ENCODE measurements around the gene ARHGAP8. TPM values are rescaled to one million over a fixed set of nuclear protein-coding genes. Genes with fewer than 3 reads are reported as not detected.

ARHGAP8 gene
- total and polyA plus RNA-seq, 10 donors: 2.7 to 71.6 (median 19.7) TPM

GRCh38 chr22:44822534-44822933 lies 70.2 kb downstream of the ARHGAP8 start:
- Histone ChIP-seq H3K36me3 (peaks cover 0 to 32% (median 0%) of the 10 kb centered on the region in 6 donors), H3K27me3 (replicated peaks in 1 of 7) (peaks cover 0 to 6% (median 0%) of the 10 kb centered on the region in 7 donors), H3K4me1 (peaks cover 0 to 9% (median 5%) of the 10 kb centered on the region in 6 donors), H3K9me3 (no peaks in the 10 kb centered on the region), H3K27ac (no peak overlapping the region), H3K4me3 (no peak overlapping the region)
- intact Hi-C loops (cut with DNase I; ENCODE audit: low total_unique reads): no loop called here
- WGBS, 5 donors: 79 to 88% (median 81%) methylated on average over 13 of the region's 13 CpGs
- TF ChIP-seq CTCF (IDR thresholded peaks at IDR 0.05 in 8 of 11, conservative IDR thresholded peaks at IDR 0.05 in 3 of 11): no peak
- TF ChIP-seq POLR2AphosphoS5 (IDR thresholded peaks at IDR 0.05): no peak
- TF ChIP-seq POLR2A (IDR thresholded peaks at IDR 0.05): no peak
- peak; percentile 1 for DNase-seq

- peaks cover 0 to 9% (median 5%) of the 10 kb centered on the region in 6 donors for H3K4me1 ChIP-seq
- DNase-seq: peak; percentile 30
- 75 to 91% (median 87%) methylated on average over 4 to 8 of the region's 8 CpGs for WGBS, 5 donors
These were observed 71.0 kb downstream of the ARHGAP8 start for GRCh38 chr22:44823396-44823795.

DNA sequence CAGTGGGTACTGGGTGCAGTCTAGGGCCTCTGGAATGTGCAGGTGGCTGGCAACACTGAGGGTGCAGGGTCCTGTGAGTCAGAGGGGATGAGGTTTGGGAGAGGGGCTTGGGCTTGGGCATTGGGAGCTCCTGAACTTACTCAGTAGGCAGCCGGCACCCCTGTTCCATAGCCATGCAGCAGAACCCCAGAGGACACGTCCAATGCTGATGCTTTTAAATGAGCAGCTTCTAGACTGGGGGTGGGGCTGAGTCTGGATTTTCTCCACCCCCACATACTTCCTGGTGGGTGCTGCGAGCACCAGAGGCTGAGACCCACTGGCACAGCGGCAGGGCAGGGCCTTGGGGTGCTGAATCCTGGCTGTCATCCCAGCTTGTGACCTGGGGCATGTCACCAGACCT lies 71.4 kb downstream of the ARHGAP8 start:
- H3K4me3 ChIP-seq: no peak overlapping the region
- peaks cover 0 to 32% (median 0%) of the 10 kb centered on the region in 6 donors for H3K36me3 ChIP-seq
- intact Hi-C loops (cut with DNase I; ENCODE audit: low total_unique reads): no loop called here
- H3K4me1 ChIP-seq: peaks cover 0 to 9% (median 5%) of the 10 kb centered on the region in 6 donors
- peak; percentile 64 for DNase-seq
- H3K9me3 ChIP-seq: no peaks in the 10 kb centered on the region
- TF ChIP-seq POLR2AphosphoS5 (IDR thresholded peaks at IDR 0.05) (no peak), CTCF (IDR thresholded peaks at IDR 0.05 in 8 of 11, conservative IDR thresholded peaks at IDR 0.05 in 3 of 11) (no peak), POLR2A (IDR thresholded peaks at IDR 0.05) (no peak)
- 79 to 89% (median 87%) methylated on average over 3 to 4 of the region's 4 CpGs for WGBS, 5 donors
- H3K27me3 ChIP-seq (replicated peaks in 1 of 7): peaks cover 0 to 12% (median 0%) of the 10 kb centered on the region in 7 donors
- H3K27ac ChIP-seq: no peak overlapping the region

More at GRCh38 chr22:44823396-44823795, 71.0 kb downstream of the ARHGAP8 start:
- Histone ChIP-seq H3K27me3 (replicated peaks in 1 of 7) (peaks cover 0 to 12% (median 0%) of the 10 kb centered on the region in 7 donors), H3K27ac (no peak overlapping the region), H3K4me3 (no peak overlapping the region), H3K36me3 (peaks cover 0 to 32% (median 0%) of the 10 kb centered on the region in 6 donors), H3K9me3 (no peaks in the 10 kb centered on the region)
- TF ChIP-seq POLR2AphosphoS5 (IDR thresholded peaks at IDR 0.05): no peak
- TF ChIP-seq CTCF (IDR thresholded peaks at IDR 0.05 in 8 of 11, conservative IDR thresholded peaks at IDR 0.05 in 3 of 11): no peak
- TF ChIP-seq POLR2A (IDR thresholded peaks at IDR 0.05): no peak
- intact Hi-C loops (cut with DNase I; ENCODE audit: low total_unique reads): no loop called here

- intact Hi-C loops (cut with DNase I; ENCODE audit: low total_unique reads): no loop called here
- no peak overlapping the region for H3K4me3 ChIP-seq
- WGBS, 5 donors: 84 to 91% (median 91%) methylated on average over 11 to 12 of the region's 12 CpGs
- H3K27me3 ChIP-seq (replicated peaks in 1 of 7): peaks cover 0 to 12% (median 0%) of the 10 kb centered on the region in 7 donors
- peaks cover 0 to 32% (median 0%) of the 10 kb centered on the region in 6 donors for H3K36me3 ChIP-seq
- TF ChIP-seq POLR2AphosphoS5 (IDR thresholded peaks at IDR 0.05) (no peak), POLR2A (IDR thresholded peaks at IDR 0.05) (no peak), CTCF (IDR thresholded peaks at IDR 0.05 in 8 of 11, conservative IDR thresholded peaks at IDR 0.05 in 3 of 11) (no peak)
- no peak overlapping the region for H3K27ac ChIP-seq
- peaks cover 0 to 9% (median 5%) of the 10 kb centered on the region in 6 donors for H3K4me1 ChIP-seq
- DNase-seq: peak; percentile 47
- H3K9me3 ChIP-seq: no peaks in the 10 kb centered on the region
These were observed 71.9 kb downstream of the ARHGAP8 start for GRCh38 chr22:44824271-44824670.
